ENCODE data around the gene REEP3. TPM values are rescaled to one million over a fixed set of nuclear protein-coding genes. Genes with fewer than 3 reads are reported as not detected.

The REEP3 gene
- total RNA-seq, 4 donors from 2014 or later, result 11.6 to 67.1 (median 44.0) TPM

GRCh38 chr10:63608511-63608910 lies 87.3 kb downstream of the REEP3 start:
- no peaks in the 10 kb centered on the region for H3K27me3 ChIP-seq
- no peak overlapping the region for H3K27ac ChIP-seq
- no peaks in the 10 kb centered on the region for H3K9me3 ChIP-seq
- DNase-seq, result no peak
- H3K4me3 ChIP-seq, result no peak overlapping the region
- TF ChIP-seq CTCF (IDR thresholded peaks at IDR 0.05), result no peak
- TF ChIP-seq POLR2A (IDR thresholded peaks at IDR 0.05), result no peak
- no peaks in the 10 kb centered on the region for H3K36me3 ChIP-seq
- peaks cover 0 to 5% (median 0%) of the 10 kb centered on the region in 4 donors for H3K4me1 ChIP-seq

GRCh38 chr10:63611078-63611477 lies 89.9 kb downstream of the REEP3 start:
- Histone ChIP-seq H3K4me3 (no peak overlapping the region), H3K4me1 (no peaks in the 10 kb centered on the region), H3K27ac (no peak overlapping the region), H3K27me3 (no peaks in the 10 kb centered on the region), H3K36me3 (peaks cover 0 to 5% (median 0%) of the 10 kb centered on the region in 3 donors), H3K9me3 (no peaks in the 10 kb centered on the region)
- DNase-seq, result no peak
- no peak for TF ChIP-seq CTCF (IDR thresholded peaks at IDR 0.05)
- no peak for TF ChIP-seq POLR2A (IDR thresholded peaks at IDR 0.05)

GRCh38 chr10:63614371-63614891 lies 93.2 kb downstream of the REEP3 start:
- DNase-seq, result no peak
- no peak overlapping the region for H3K27ac ChIP-seq

GRCh38 chr10:63618552-63618951 lies 97.4 kb downstream of the REEP3 start:
- H3K4me3 ChIP-seq, result no peak overlapping the region
- TF ChIP-seq POLR2A (IDR thresholded peaks at IDR 0.05) (no peak), CTCF (IDR thresholded peaks at IDR 0.05) (no peak)
- no peaks in the 10 kb centered on the region for H3K9me3 ChIP-seq
- DNase-seq, result no peak
- no peaks in the 10 kb centered on the region for H3K27me3 ChIP-seq
- no peaks in the 10 kb centered on the region for H3K4me1 ChIP-seq
- peaks cover 0 to 5% (median 0%) of the 10 kb centered on the region in 3 donors for H3K36me3 ChIP-seq
- H3K27ac ChIP-seq, result no peak overlapping the region

More at GRCh38 chr10:63614371-63614891, 93.2 kb downstream of the REEP3 start:
- H3K36me3 ChIP-seq, result peaks cover 0 to 5% (median 0%) of the 10 kb centered on the region in 3 donors
- H3K4me3 ChIP-seq, result no peak overlapping the region
- no peak for TF ChIP-seq POLR2A (IDR thresholded peaks at IDR 0.05)
- TF ChIP-seq CTCF (IDR thresholded peaks at IDR 0.05), result no peak
- H3K27me3 ChIP-seq, result no peaks in the 10 kb centered on the region
- H3K4me1 ChIP-seq, result no peaks in the 10 kb centered on the region
- H3K9me3 ChIP-seq, result no peaks in the 10 kb centered on the region

- Histone ChIP-seq H3K9me3 (no peaks in the 10 kb centered on the region), H3K27ac (no peak overlapping the region), H3K4me1 (no peaks in the 10 kb centered on the region), H3K27me3 (no peaks in the 10 kb centered on the region), H3K36me3 (peaks cover 0 to 5% (median 0%) of the 10 kb centered on the region in 3 donors), H3K4me3 (no peak overlapping the region)
- DNase-seq, result no peak
- TF ChIP-seq POLR2A (IDR thresholded peaks at IDR 0.05) (no peak), CTCF (IDR thresholded peaks at IDR 0.05) (no peak)
Observed at GRCh38 chr10:63619426-63619825, 98.2 kb downstream of the REEP3 start.

GRCh38 chr10:63622097-63622496 lies 100.9 kb downstream of the REEP3 start:
- Histone ChIP-seq H3K4me1 (no peaks in the 10 kb centered on the region), H3K27me3 (no peaks in the 10 kb centered on the region), H3K27ac (no peak overlapping the region), H3K4me3 (no peak overlapping the region), H3K36me3 (no peaks in the 10 kb centered on the region), H3K9me3 (no peaks in the 10 kb centered on the region)
- DNase-seq, result no peak
- no peak for TF ChIP-seq POLR2A (IDR thresholded peaks at IDR 0.05)
- TF ChIP-seq CTCF (IDR thresholded peaks at IDR 0.05), result no peak

Measured in Peyer's patch (tissue), 4 donors.